BLaER1 treated with 17β-estradiol and CSF1 and Interleukin-3, amounts not matched to agents 10 nM and 100 nM (cell line): Measurements from ENCODE around the gene NFE2.
"Not testable (repeated sequence)": the region's sequence is repeated elsewhere in the genome, so short reads cannot be mapped to it uniquely, and the experiment has no call there.

Source experiments
- H3K27ac ChIP-seq, 11 experiments: shearing (Covaris generic); formaldehyde crosslinking; 2 replicates each; pipeline ENCODE4 v1.8.1; 2022
- H3K27me3 ChIP-seq, 11 experiments: shearing (Covaris generic); formaldehyde crosslinking; 2 replicates each; pipeline ENCODE4 v1.8.1; 2022
- H3K36me3 ChIP-seq, 11 experiments: shearing (Covaris generic); formaldehyde crosslinking; 2 replicates each; pipeline ENCODE4 v1.8.1; 2022
- H3K4me1 ChIP-seq, 10 experiments: shearing (Covaris generic); formaldehyde crosslinking; 2 replicates each; pipeline ENCODE4 v1.8.1; 2022
- H3K4me2 ChIP-seq, 11 experiments: shearing (Covaris generic); formaldehyde crosslinking; 2 replicates each; pipeline ENCODE4 v1.8.1; 2022
- H3K4me3 ChIP-seq, 10 experiments: shearing (Covaris generic); formaldehyde crosslinking; 2 replicates each; pipeline ENCODE4 v1.8.1; 2022
- H3K9ac ChIP-seq, 11 experiments: shearing (Covaris generic); formaldehyde crosslinking; 2 replicates each; pipeline ENCODE4 v1.8.1; 2022
- H3K9me3 ChIP-seq, 11 experiments: shearing (Covaris generic); formaldehyde crosslinking; replicated peaks in 1 of 11; 2 replicates each; pipeline ENCODE4 v1.8.1; 2022
- H4K20me1 ChIP-seq, 11 experiments: shearing (Covaris generic); formaldehyde crosslinking; 2 replicates each; pipeline ENCODE4 v1.8.1; 2022
- Cebpa-rat ChIP-seq, 11 experiments: shearing (Covaris generic); IDR thresholded peaks; 2 replicates each; pipeline ENCODE4 v1.8.1; 2022

NFE2 gene

DNA sequence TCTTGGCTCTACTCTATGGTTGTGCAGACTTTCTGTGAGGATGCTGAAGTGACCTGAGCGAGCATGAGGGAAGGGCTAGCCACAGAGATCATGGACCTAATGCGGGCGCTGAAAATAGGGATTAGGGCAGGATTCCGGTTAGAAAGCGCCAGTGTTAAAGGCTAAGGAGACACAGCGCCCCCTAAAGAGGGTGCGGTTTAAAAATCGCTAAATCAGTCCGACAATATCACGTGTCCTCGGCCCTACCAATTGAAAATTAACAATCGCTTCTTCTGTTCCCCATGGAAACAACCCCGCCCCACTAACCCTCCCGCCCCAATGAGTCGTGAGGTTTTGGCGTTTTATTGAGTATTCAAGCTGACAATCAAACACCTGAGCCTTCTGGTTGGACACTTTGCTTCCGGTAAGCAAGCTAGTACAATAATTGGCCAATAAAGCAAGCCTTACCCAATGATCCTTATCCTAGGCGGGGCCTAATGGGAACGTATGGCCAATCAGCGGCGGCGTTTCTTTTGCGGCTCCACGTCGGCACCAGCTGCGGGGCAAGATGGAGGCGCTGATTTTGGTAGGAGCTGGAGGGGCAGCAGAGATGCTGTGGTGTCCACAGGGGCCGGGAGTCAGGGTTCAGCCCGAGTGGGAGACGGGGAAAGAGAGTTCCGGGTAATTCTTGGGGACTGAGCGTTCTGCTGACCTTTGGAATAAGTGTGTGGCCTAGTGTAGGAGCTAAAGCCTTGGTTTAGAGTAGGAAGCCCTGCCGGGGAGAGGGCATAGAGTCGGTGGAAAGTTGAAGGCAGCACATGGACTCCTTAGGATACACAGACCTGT lies 24.0 kb upstream of the NFE2 start, which contains the start of gene COPZ1:
Gene COPZ1, plus strand, starts transcription at position 515 of the 825 bp plus-strand sequence. Its CDS starts 33 bp downstream, at position 548.
- Histone ChIP-seq H3K27ac (peak within 1 kb of the TSS; percentile 68 to 95 (median 88)), H3K36me3 (peaks cover 4 to 24% (median 8%) of the 10 kb centered on the region in 11 experiments; a peak in 11 of 22 replicates), H3K9me3 (no peaks in the 10 kb centered on the region), H3K4me3 (peak within 1 kb of the TSS; percentile 63 to 87 (median 76)), H3K27me3 (no peaks in the 10 kb centered on the region), H4K20me1 (no peaks in the 10 kb centered on the region), H3K4me1 (peaks cover 40 to 81% (median 66%) of the 10 kb centered on the region in 10 experiments), H3K9ac (peak within 1 kb of the TSS; percentile 84 to 95 (median 88)), H3K4me2 (peak within 1 kb of the TSS; percentile 71 to 97 (median 81))
- no peak for TF ChIP-seq Cebpa-rat (IDR thresholded peaks at IDR 0.05)

DNA sequence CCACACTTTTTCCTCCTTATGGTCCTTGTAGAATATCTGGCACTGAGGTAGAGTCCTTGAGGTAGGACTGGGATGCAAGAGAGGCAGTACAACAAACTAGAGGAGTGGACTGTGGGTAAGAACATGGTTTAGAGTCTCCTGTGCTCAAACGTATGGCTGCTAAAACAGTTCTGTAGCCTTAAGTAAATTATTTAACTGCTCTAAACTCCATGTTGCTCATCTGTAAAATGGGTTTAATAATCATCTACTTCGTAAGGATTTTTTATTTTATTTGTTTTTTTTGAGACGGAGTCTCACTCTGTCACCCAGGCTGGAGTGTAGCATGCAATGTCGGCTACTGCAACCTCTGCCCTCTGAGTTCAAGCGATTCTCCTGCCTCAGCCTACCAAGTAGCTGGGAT lies 20.5 kb upstream of the NFE2 start:
- no peaks in the 10 kb centered on the region for H4K20me1 ChIP-seq
- TF ChIP-seq Cebpa-rat (IDR thresholded peaks at IDR 0.05) = no peak
- H3K27me3 ChIP-seq = no peaks in the 10 kb centered on the region
- no peaks in the 10 kb centered on the region for H3K9me3 ChIP-seq
- H3K27ac ChIP-seq = peak overlapping the region in 1 of 11 experiments; percentile 3; a peak in 1 of 22 replicates
- H3K36me3 ChIP-seq = no peaks in the 10 kb centered on the region
- H3K4me1 ChIP-seq = peaks cover 22 to 66% (median 37%) of the 10 kb centered on the region in 10 experiments
- H3K4me2 ChIP-seq = no peak overlapping the region
- no peak overlapping the region for H3K4me3 ChIP-seq
- H3K9ac ChIP-seq = no peak overlapping the region

DNA sequence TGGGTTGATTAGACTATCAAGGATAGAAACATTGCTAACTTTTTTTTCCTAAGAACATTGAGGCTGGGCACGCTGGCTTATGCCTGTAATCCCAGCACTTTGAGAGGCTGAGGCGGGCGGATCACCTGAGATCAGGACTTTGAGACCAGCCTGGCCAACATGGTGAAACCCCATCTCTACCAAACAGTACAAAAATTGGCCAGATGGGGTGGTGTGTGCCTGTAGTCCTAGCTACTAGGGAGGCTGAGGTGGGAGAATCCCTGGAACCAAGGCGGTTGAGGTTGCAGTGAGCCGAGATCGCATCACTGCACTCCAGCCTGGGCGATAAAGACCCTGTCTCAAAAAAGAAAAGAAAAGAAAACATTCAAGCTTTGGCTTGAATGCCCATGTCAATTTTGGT lies 11.5 kb upstream of the NFE2 start:
- peaks cover 0 to 11% (median 0%) of the 10 kb centered on the region in 11 experiments; a peak in 3 of 22 replicates for H3K36me3 ChIP-seq
- H3K4me2 ChIP-seq = peak overlapping the region in 5 of 11 experiments; percentile 4 to 49 (median 33); a peak in 6 of 22 replicates
- not testable (repeated sequence) for H3K27me3 ChIP-seq, H3K9me3 ChIP-seq, H4K20me1 ChIP-seq, H3K9ac ChIP-seq, H3K4me3 ChIP-seq
- H3K4me1 ChIP-seq = peaks cover 10 to 75% (median 30%) of the 10 kb centered on the region in 10 experiments
- peak overlapping the region in 7 of 11 experiments; percentile 3 to 32 (median 9); a peak in 6 of 22 replicates for H3K27ac ChIP-seq

GRCh38 chr12:54311051-54311450 lies 10.2 kb upstream of the NFE2 start:
- Histone ChIP-seq H3K4me1 (peaks cover 22 to 80% (median 42%) of the 10 kb centered on the region in 10 experiments), H3K9me3 (peaks cover 0 to 10% (median 0%) of the 10 kb centered on the region in 11 experiments; a peak in 2 of 22 replicates), H3K36me3 (peaks cover 0 to 11% (median 0%) of the 10 kb centered on the region in 11 experiments; a peak in 3 of 22 replicates), H3K27ac (peak overlapping the region in 3 of 11 experiments; percentile 1 to 19 (median 13); a peak in 1 of 22 replicates), H3K4me3 (no peak overlapping the region), H3K4me2 (peak overlapping the region in 2 of 11 experiments; percentile 0 to 39; a peak in 2 of 22 replicates), H3K27me3 (no peaks in the 10 kb centered on the region), H3K9ac (no peak overlapping the region), H4K20me1 (no peaks in the 10 kb centered on the region)
- no peak for TF ChIP-seq Cebpa-rat (IDR thresholded peaks at IDR 0.05)

- TF ChIP-seq Cebpa-rat (IDR thresholded peaks at IDR 0.05) = peak in 3 of 11 experiments; percentile 36 to 65 (median 59); a peak in 5 of 22 replicates
- Histone ChIP-seq H3K9me3 (no peaks in the 10 kb centered on the region), H3K36me3 (0 out of 22 replicates have a peak, but pooled peaks cover 0 to 4% (median 0%) of the 10 kb centered on the region in 11 experiments), H3K4me3 (peak overlapping the region in 3 of 10 experiments; percentile 14 to 20 (median 15); a peak in 3 of 20 replicates), H3K4me2 (peak overlapping the region; percentile 63 to 99 (median 94)), H3K27me3 (no peaks in the 10 kb centered on the region), H4K20me1 (no peaks in the 10 kb centered on the region), H3K4me1 (peaks cover 56 to 100% (median 68%) of the 10 kb centered on the region in 10 experiments), H3K27ac (peak overlapping the region in 10 of 11 experiments; percentile 39 to 100 (median 98); a peak in 19 of 22 replicates), H3K9ac (peak overlapping the region in 9 of 11 experiments; percentile 25 to 96 (median 55); a peak in 13 of 22 replicates)
Measured at GRCh38 chr12:54306925-54307741, 6.3 kb upstream of the NFE2 start.

DNA sequence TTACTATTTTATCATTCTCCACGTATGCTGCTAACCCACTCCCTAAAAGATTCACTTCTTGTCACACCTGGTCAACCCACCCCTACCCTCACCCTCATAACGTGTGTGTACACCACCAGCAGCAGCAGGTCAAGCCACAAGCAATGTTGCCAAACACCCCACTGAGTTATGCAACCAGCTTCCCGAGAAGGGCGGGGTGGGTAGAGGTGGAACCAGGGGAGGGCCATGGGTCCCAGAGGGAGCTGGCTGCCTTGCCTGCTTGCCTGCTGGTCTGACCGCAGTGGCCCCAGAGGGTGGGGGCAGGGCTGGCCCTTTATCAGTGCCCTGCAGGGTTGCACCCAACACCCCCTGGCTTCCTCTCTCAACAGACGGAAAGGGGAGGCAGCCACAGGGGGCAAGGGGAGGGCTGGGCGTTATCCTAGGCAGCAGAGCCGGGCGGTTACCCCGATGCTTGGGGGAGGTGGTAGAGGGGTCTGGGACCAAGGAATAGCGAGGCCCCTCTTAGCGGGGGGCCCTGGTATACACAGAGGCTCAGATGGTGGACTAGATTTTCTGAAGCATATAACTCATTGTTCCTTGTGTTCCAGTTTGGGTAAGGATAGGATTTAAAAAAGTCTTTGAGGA lies 3.5 kb upstream of the NFE2 start:
- Histone ChIP-seq H3K36me3 (peaks cover 0 to 10% (median 0%) of the 10 kb centered on the region in 11 experiments; a peak in 7 of 22 replicates), H3K9ac (peak overlapping the region; percentile 61 to 96 (median 90); a peak in 21 of 22 replicates), H3K4me3 (peak overlapping the region; percentile 20 to 98 (median 50); a peak in 17 of 20 replicates), H3K4me1 (peaks cover 78 to 88% (median 86%) of the 10 kb centered on the region in 10 experiments), H3K9me3 (no peaks in the 10 kb centered on the region), H3K27ac (peak overlapping the region; percentile 64 to 100 (median 98); a peak in 21 of 22 replicates), H3K27me3 (no peaks in the 10 kb centered on the region), H4K20me1 (no peaks in the 10 kb centered on the region), H3K4me2 (peak overlapping the region; percentile 85 to 99 (median 96))
- TF ChIP-seq Cebpa-rat (IDR thresholded peaks at IDR 0.05) = peak; percentile 88 to 100 (median 99)

DNA sequence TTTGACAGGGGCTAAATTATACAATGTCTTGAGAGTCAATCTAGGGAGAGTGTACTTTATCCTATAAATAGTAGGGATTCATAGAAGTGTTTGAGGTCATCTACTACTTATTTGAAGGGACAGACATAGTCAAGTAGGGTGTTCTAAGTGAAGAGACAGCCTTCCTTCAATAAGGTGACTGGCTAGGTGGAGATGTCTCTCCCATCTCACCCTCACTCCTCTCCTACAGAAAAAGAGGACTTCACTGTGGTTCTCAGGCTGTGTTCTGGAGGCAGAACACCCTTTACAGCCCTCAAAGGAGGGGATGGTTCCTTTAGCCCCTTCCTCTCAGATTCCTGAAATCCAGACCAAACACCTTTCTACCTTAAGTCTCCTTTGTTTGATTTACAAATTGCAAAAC lies 2.8 kb upstream of the NFE2 start:
- Histone ChIP-seq H3K27me3 (no peaks in the 10 kb centered on the region), H3K4me1 (peaks cover 81 to 94% (median 90%) of the 10 kb centered on the region in 10 experiments), H3K27ac (peak overlapping the region; percentile 46 to 100 (median 98); a peak in 21 of 22 replicates), H3K36me3 (peaks cover 0 to 16% (median 0%) of the 10 kb centered on the region in 11 experiments; a peak in 7 of 22 replicates), H3K9me3 (no peaks in the 10 kb centered on the region), H4K20me1 (no peaks in the 10 kb centered on the region), H3K4me3 (peak overlapping the region in 6 of 10 experiments; percentile 9 to 98 (median 80); a peak in 8 of 20 replicates), H3K4me2 (peak overlapping the region; percentile 85 to 99 (median 96)), H3K9ac (peak overlapping the region in 10 of 11 experiments; percentile 61 to 96 (median 89); a peak in 20 of 22 replicates)
- TF ChIP-seq Cebpa-rat (IDR thresholded peaks at IDR 0.05) = no peak
